ENCODE data around the gene CDKN2B.
"Not testable (repeated sequence)": the region's sequence is repeated elsewhere in the genome, so short reads cannot be mapped to it uniquely, and the experiment has no call there.

CDKN2B gene

GRCh38 chr9:22008717-22009505, at the start of gene CDKN2B:
TSS of gene CDKN2B (minus strand) at chr9:22009305. CDS start at chr9:22008953, 352 bp downstream.
- no peak for DNase-seq (ENCODE audit: low read depth in 2 of 2)

- DNase-seq (ENCODE audit: low read depth in 2 of 2): not testable (repeated sequence)
Observed at GRCh38 chr9:22057972-22058371, 48.9 kb upstream of the CDKN2B start.

GRCh38 chr9:22056402-22056801, 47.3 kb upstream of the CDKN2B start:
- no peak for DNase-seq (ENCODE audit: low read depth in 2 of 2)

GRCh38 chr9:22055090-22055489, 46.0 kb upstream of the CDKN2B start:
- no peak for DNase-seq (ENCODE audit: low read depth in 2 of 2)

- no peak for DNase-seq (ENCODE audit: low read depth in 2 of 2)
Observed at GRCh38 chr9:22054529-22054928, 45.4 kb upstream of the CDKN2B start.

- no peak for DNase-seq (ENCODE audit: low read depth in 2 of 2)
Observed at GRCh38 chr9:22054076-22054475, 45.0 kb upstream of the CDKN2B start.

GRCh38 chr9:22053178-22053577, 44.1 kb upstream of the CDKN2B start:
- no peak for DNase-seq (ENCODE audit: low read depth in 2 of 2)

GRCh38 chr9:22052376-22052945, 43.4 kb upstream of the CDKN2B start:
- DNase-seq (ENCODE audit: low read depth in 2 of 2): no peak

GRCh38 chr9:22050924-22051323, 41.8 kb upstream of the CDKN2B start:
- DNase-seq (ENCODE audit: low read depth in 2 of 2): no peak

- no peak for DNase-seq (ENCODE audit: low read depth in 2 of 2)
Observed at GRCh38 chr9:22049411-22049810, 40.3 kb upstream of the CDKN2B start.

GRCh38 chr9:22047596-22047995, 38.5 kb upstream of the CDKN2B start:
- no peak for DNase-seq (ENCODE audit: low read depth in 2 of 2)

GRCh38 chr9:22046243-22046885, 37.3 kb upstream of the CDKN2B start:
- no peak for DNase-seq (ENCODE audit: low read depth in 2 of 2)

- no peak for DNase-seq (ENCODE audit: low read depth in 2 of 2)
Observed at GRCh38 chr9:22045423-22045822, 36.3 kb upstream of the CDKN2B start.

GRCh38 chr9:22044583-22044982, 35.5 kb upstream of the CDKN2B start:
- no peak for DNase-seq (ENCODE audit: low read depth in 2 of 2)

GRCh38 chr9:22043928-22044327, 34.8 kb upstream of the CDKN2B start:
- no peak for DNase-seq (ENCODE audit: low read depth in 2 of 2)

- DNase-seq (ENCODE audit: low read depth in 2 of 2): no peak
Observed at GRCh38 chr9:22041775-22042174, 32.7 kb upstream of the CDKN2B start.

GRCh38 chr9:22041344-22041743, 32.2 kb upstream of the CDKN2B start:
- no peak for DNase-seq (ENCODE audit: low read depth in 2 of 2)

- no peak for DNase-seq (ENCODE audit: low read depth in 2 of 2)
Observed at GRCh38 chr9:22040760-22041159, 31.7 kb upstream of the CDKN2B start.

- no peak for DNase-seq (ENCODE audit: low read depth in 2 of 2)
Observed at GRCh38 chr9:22039258-22039657, 30.2 kb upstream of the CDKN2B start.

GRCh38 chr9:22037954-22038690, 29.0 kb upstream of the CDKN2B start:
- DNase-seq (ENCODE audit: low read depth in 2 of 2): no peak

- no peak for DNase-seq (ENCODE audit: low read depth in 2 of 2)
Observed at GRCh38 chr9:22036866-22037626, 27.9 kb upstream of the CDKN2B start.

GRCh38 chr9:22035591-22036011, 26.5 kb upstream of the CDKN2B start:
- DNase-seq (ENCODE audit: low read depth in 2 of 2): no peak
